Stimulated activated CD8-positive, alpha-beta memory T cell treated with anti-CD3 and anti-CD28 coated beads, Interleukin-4, amount 100 ng/mL, for 24 hours (primary cell): ENCODE measurements around the gene TMEM62.
"Not testable (repeated sequence)": the region's sequence is repeated elsewhere in the genome, so short reads cannot be mapped to it uniquely, and the experiment has no call there.

Experiments
- DNase-seq: peaks from one replicate; pipeline ENCODE4 v3.0.0-alpha.2; 2020; ENCODE audit warnings: low read depth

TMEM62 gene

DNA sequence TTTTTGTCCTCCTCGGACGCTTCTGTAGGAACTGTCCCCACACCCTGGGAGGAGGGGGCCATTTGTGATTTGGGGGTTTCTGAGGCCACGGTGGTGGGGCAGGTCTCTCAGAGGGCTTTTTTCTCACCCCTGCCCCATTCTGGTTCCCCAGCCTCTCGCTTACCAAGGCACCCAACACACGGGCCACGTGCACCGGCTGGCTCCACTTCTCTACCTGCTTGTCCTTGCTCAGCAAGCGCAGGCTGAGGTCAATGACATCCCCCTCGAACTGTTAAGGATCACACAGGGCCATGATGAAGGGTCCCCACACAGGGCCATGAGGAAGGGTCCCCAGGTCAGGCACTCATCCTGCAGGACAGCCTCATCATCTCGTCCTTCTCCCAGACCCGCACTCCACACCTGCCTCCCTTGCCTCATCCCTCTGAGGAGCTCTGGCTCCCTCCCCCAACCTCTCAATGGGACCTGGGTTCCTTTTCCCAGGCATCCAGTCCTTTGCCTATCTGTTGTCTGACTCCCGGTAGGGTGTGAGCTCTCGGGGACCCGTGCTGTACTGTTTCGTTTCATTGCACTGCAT is 76.9 kb downstream of the TMEM62 start:
- DNase-seq, result no peak

DNA sequence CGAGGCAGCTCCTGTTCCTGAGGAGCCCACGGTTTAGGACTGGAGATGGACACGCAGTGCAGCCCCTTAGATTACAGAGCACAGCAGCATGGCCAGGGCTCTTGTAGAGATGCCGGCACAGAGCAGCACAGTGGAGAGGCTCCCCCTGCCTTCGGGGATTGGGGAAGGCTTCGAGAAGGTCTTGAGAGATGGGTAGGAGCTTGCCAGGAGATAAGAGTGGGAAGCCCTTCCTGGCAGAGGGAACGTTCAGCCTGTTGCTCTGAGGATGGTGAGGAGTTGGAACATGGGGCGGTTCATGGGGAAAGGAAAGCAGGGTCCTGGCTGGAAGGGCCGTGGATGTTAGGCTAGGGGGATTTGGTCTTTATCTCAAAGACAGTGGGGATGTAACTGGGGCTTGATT is 77.4 kb downstream of the TMEM62 start:
- DNase-seq, result no peak

DNA sequence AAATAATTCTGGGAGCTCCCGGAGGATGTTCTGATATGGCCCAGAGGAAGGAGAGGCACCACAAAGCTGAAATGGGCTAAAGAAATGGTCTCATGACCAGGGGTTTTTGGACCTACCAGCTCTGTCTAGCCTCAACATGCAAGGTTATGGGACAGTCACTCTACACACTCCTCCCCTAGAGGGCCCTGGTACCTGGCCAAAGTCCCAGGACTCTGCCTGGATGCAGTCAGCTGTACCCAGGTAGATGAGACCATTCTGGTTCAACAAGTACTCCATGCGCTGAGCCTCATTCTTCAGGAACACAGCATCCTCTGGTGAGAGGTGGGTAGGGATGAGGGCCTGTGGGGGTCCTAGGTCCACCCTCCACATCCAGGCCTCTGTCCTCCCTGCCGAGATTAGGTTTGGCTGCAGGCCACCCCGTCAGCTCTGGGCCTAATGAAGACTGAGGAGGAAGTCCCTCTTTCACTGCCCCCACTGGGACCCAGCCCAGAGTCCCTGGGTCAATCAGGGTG is 77.9 kb downstream of the TMEM62 start:
- DNase-seq, result no peak

DNA sequence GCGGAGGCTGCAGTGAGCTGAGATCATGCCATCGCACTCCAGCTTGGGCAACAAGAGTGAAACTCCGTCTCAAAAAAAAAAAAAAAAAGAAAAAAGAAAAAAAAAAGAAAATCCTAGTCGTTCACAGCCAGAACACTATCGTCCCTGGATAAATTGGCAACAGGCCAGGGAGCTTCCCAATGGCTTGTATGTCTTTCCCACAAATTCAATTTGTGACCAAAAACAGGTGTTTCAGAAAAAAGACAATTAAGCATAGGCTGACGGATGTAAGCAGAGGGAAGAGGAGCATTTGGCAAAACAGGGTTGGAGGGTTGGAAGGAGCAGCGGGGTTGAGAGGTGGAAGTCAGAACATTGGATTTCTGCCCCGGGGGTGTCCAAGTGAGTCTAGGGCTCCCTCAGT is 78.9 kb downstream of the TMEM62 start:
- DNase-seq, result no peak

DNA sequence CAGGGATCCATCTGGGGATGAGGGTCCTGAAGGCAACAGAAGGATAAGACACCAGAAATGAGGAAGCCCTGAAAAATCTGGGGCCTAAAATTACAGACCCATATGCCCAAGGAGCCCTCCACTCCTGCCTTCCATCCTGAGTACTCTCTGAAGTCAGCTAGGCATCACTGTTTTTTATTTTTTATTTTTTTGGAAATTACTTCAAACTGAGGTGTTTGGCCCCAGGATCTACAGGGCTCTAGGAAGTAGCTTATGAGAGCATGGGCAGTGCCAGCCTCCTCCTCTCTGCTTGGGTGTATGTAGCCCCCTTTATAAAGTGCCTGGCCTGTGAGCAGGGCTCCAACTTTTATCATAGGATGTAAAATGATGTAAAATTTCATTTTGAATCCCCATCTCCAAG is 79.6 kb downstream of the TMEM62 start:
- DNase-seq, result no peak

DNA sequence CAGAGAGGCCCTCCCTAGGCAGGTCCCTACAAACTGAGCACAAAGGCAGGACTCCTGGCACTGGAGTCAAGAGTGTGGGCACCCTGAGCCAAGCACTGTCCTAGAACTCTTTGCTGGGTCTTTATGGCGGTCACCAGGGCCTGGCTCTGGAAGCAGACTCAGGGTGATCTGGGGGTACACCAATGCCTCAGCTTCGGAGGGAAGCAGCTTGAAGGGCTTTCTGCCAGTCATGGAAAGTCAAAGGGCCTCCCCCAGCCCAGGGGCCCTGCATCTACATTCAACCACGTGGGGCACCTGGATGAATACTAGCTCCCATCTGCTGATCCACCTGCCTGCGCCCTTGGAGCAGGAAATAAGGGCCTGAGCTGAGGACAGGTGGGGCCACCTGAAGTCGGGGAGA is 80.1 kb downstream of the TMEM62 start:
- DNase-seq, result no peak

DNA sequence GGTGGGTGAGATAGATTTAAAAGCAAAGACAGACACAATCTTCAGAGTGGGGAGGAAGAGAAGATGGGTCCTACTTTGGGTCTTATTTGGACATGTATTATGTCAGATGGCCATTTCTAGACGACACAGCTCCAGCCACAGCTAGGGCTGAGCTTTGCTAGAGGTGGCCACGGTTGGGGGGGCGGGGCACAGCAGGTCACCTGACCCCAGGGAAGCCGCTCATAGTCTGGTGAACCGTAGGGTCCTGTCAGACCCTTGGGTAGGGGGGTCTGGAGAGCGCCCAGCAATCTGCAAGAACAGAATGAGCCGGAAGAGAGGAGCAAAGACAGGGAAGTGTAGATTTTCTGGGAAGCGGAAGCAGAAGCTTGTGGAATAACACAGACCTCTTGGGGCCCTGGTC is 80.8 kb downstream of the TMEM62 start:
- DNase-seq, result no peak

DNA sequence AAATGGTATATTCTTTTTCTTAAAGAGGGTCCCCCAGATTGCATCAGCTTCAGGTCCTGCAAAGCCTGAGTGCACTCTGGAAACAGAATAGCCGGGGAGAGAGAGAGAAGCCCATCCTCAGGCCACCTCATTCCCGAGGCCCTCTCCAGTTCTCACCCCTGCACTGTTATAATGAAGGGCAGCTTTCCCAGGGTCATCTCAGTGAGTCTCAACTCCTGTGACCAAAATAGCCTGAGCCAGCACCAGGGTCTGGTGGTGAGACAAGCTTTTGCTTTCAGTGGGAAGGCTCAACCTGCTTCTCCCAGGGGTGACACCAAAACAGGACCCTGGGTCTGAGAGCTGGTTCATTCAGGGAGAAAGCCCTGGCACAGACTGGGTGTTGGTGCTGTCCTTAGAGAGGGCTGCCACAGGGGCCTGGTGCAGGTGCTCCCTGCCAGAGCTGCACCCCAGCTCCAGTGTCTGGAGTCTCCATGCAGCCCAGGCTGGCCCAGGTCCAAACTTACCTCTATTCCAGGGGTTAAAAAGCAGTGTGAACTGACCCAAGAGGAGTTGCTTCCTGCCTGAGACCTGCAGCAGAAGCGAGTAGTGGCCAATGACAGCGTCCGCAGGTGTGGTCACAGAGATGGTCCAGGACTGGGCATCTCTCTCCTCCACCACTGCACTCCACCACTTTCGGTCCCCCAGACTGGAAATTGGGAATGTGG is 81.4 kb downstream of the TMEM62 start:
- no peak for DNase-seq

DNA sequence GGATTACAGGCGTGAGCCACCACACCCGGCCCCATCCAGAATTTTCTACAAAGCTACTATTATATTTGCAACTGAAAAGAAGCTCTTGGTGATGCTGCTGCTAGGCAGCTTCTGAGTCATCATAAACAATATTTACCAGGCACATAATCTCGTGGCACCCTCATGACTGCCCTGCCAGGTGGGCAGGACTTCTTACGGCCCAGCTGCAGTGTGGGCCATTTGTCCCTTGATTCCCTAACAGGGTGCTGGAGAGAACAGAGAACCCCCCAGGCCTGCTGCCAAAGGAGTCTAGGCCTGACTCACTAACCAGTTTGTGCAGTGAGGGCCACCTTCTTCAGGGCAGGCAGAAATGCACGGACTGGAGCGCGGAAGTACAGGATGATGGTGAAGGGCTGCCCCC is 82.6 kb downstream of the TMEM62 start:
- DNase-seq, result no peak

DNA sequence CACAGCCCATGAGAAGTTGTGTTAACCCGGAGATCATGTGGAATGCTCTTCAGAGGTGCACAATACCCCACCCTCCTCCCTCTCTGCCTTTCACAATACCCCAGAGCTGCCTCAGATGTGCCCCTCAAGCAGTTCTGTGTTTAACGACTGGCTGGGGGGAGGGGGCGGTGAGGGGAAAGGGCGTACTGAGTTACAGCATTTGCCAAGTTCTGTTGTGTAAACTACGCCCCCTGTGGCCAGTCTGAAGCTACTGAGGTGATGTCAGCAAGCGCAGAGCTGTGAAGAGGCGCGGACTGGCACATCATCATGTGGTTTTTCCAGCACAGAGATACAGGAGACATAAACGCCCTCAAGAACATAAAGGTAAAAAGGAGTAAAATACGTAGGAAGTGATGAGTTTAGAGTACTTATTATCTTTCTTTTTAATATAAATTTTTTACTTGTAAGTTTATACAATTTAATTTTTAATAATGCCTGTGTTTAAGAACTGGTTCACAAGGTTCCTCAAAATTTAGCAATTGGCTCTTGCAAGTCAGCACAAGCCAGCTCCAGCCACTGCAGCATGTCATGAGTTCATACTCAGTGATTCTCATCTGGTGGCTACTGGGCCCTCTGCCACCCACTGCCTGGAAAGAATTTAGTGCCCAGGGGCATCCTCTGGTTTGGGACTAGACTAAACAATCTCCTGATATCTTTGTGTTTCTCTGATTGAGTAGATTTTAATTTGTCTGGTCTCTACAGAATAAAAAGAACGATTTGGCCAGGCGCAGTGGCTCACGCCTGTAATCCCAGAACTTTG is 85.7 kb downstream of the TMEM62 start:
- DNase-seq, result no peak

DNA sequence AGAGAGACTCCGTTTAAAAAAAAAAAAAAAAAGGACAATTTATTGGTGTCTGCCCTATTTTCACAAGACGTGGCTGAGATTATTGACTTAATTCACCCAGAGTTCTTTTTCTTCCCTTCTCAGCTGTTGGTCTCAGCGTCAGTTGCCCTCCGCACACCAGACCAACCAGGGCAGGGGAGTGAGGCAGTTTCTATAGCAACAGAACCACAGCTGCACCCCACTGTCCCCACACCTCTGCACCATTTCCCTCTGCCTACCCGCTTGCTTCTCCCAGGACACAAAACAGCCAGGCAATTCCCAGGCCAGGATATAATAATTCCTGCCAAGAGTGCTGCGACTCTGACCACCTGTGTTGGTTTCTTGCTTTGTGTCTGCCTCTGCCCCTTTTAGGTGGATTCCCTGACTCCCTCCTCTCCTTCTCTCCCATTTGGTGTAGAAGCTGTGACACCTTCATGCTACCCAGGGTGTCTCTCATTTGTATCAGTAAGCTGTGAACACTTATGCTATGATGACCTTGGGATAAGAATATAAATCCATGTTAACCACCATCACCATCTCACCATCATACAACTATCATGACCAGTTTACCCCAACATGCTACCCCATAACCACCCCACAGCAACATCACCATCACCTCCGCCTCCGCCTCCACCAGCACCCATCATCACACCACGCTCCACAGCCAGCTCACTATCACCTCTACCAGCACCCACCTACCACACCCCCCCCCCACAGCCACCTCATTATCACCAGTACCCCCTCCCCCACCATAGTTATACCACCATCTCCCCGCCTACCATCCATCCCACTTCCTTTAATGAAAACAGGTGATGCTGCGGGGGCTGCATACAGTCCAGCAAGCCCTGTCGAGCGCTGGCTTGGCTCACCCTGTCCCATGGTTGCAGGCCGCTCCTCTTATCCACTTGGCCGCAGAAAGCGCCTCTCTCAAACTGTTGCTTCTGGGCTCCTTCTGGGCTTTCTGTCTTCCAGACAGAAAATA is 86.8 kb downstream of the TMEM62 start:
- no peak for DNase-seq

DNA sequence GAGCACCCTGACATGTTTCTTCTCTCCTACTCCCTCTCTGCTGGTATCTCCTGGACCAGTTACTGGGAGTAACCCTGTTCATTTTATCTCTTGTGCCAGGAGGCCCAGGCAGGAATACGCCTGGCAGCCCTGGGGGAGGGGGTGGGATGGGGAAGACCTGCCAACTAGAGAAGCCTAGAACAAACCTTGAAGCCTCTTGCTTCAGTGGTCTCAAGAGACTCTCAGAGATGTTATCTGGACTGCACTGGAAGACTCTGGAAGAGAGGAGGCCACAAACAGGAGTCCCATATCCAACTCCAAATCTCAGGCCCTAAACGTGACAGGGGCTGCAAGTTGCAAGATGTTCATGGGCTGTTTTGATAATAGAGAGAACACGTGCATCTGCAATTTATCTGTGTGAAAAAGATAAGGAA is 87.6 kb downstream of the TMEM62 start, which contains the start of gene EPB42:
Gene EPB42, minus strand, starts transcription at position 28 of the 413 bp plus-strand sequence. CDS start 193 bp downstream, outside the sequence.
- DNase-seq, result no peak

DNA sequence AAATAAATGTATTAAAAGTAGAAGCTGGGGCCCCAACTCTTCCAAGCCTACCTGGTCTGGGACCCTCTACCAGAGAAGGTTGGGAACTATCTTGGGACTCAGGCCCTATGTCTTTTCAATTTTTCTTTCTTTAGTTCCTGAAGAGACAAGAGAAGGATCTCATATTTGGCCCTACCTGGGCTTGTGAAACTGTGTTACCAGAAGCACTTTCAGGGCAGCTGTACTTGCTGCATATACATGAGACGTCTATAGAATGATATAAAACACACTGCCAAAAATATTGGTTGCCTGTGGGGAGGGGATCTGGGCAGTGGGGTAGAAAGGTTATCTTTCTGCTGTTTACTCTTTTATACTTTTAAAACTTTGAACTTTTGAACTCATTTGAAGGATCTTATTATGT is 88.0 kb downstream of the TMEM62 start:
- DNase-seq, result no peak

DNA sequence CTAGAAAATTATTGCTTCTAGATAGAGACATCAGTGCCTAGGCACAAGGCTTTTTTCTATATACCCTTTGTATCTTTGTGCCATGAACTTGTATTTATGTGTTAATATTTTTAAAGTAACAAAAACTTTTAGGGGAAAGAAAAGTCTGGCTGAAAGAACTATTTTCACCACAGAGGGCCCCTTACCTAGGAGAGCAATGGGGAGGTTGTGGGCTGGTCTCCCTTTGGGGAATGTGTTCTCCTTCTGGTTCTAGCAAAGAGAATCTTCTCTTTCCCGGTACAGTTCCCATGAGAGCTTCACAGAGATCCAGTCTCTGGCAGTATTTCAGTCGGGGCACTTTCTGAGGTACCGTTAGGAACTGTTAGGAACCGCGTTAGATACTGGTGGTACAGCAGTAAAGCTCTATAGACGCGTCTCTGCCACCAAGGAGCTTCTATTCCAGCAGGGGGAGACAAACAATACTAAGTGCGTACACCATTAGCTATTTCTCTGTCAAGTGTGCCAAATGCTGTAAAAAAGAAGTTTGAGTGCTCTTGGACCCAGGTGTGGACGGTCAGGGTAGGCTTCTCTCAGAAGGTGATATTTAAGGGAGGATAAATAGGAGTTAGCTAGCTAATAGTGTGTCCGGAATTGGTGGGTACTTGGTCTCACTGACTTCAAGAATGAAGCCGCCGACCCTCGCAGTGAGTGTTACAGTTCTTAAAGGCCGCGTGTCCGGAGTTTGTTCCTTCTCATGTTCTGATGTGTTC is 92.0 kb downstream of the TMEM62 start:
- DNase-seq, result no peak

DNA sequence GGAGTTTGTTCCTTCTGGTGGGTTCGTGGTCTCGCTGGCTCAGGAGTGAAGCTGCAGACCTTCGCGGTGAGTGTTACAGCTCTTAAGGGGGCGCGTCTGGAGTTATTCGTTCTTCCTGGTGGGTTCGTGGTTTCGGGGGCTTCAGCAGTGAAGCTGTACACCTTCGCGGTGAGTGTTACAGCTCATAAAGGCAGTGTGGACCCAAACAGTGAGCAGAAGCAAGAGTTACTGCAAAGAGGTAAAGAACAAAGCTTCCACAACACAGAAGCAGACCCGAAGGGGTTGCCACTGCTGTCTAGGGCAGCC is 92.5 kb downstream of the TMEM62 start:
- not testable (repeated sequence) for DNase-seq

DNA sequence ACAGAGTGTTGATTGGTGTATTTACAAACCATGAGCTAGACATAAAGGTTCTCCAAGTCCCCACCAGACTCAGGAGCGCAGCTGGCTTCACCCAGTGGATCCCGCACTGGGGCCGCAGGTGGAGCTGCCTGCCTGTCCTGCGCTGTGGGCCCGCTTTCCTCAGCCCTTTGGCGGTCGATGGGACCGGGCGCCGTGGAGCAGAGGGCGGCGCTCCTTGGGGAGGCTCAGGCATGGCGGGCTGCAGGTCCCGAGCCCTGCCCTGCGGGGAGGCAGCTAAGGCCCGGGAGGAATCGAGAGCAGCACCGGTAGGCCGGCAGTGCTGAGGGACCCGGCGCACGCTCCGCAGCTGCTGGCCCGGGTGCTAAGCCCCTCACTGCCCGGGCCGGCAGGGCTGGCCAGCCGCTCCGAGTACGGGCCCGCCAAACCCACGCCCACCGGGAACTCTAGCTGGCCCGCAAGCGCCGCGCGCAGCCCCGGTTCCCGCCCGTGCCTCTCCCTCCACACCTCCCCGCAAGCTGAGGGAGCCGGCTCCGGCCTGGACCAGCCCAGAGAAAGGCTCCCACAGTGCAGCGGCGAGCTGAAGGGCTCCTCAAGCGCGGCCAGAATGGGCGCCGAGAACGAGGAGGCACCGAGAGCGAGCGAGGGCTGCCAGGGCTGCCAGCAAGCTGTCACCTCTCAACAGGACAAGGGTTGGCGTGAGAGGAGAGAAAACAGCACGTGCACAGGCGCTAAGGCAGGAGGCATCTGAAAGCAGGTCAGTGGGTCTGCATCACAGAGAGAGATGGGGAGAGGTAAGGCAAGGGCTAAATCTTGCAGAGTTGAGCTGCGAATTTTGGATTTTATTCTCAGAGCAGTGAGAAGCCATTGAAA is 93.3 kb downstream of the TMEM62 start:
- no peak for DNase-seq

DNA sequence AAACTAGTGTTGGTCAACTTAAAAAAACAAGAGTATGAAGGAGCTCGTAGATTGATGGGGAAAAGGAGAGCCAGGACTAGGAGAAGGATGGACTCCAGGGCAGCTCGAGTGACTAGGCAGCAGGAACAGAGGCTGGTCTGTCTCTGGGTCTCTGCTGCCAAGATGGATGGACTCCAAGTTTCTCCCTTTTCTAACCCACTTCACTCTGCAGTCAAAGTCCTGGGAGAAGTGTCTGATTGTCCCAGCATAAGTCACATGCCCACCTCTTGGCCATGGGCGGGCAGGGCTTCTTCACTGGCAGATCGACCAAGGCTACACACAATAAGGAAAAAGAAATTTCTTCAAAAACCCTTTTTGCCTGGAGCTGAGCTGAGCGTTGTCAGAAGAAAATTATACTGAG is 96.6 kb downstream of the TMEM62 start:
- DNase-seq, result no peak

DNA sequence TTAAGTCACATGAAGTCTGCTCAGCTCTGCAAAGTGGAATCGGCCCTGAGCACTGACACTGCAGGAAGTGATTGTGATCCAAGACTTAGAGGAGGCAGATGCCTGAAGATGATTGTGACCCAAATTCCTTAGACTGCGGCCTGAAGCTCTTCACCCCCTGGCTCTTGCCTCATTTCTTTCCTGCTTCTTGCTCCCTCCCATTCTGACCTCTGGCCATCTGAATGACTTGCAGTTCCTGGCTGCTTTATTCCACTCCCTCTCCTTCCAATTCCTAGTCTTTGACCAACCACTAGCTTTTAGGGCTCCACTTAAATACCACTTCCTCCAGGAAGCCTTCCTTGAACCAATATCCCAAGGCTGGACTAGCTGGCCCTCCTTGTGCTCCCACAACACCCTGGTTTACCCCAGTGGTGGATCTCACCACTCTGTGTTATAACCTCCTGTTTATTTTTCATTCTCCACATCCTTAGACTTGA is 97.3 kb downstream of the TMEM62 start:
- no peak for DNase-seq

DNA sequence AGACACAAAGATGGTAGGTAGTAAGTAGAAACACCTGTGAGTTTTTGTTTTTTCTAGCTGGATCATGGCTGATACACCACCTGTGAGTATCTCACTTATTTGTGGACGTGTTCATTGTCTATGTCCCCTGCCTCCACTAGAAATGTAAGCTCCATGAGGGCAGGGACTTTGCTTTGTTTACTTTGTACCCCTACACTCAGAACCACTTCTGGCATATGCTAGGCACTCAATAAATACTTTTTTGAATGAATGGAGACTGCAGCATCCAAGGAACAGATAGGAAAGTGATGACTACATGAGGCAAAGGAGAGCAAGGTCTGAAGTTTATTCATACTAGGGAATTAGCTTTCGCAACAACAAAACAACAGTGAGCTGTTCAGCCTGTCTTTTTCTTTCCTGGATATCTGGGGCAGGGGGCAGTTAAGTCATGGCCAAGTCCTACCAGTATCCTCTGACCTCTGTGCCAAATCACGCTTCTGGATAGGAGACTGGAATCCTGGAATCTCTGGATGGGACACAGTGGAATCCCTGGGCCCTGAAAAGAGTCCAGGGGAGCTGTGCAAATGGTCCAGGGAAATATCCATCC is 99.0 kb downstream of the TMEM62 start:
- no peak for DNase-seq
